ENCODE results near the gene OR6S1.

- no peak for TF ChIP-seq CTCF (conservative IDR thresholded peaks at IDR 0.05; ENCODE audit: low read depth in 2 of 2)
- no peak for TF ChIP-seq STAT1 (IDR thresholded peaks at IDR 0.05; ENCODE audit: unreplicated experiment)
- TF ChIP-seq, protein P1, sequence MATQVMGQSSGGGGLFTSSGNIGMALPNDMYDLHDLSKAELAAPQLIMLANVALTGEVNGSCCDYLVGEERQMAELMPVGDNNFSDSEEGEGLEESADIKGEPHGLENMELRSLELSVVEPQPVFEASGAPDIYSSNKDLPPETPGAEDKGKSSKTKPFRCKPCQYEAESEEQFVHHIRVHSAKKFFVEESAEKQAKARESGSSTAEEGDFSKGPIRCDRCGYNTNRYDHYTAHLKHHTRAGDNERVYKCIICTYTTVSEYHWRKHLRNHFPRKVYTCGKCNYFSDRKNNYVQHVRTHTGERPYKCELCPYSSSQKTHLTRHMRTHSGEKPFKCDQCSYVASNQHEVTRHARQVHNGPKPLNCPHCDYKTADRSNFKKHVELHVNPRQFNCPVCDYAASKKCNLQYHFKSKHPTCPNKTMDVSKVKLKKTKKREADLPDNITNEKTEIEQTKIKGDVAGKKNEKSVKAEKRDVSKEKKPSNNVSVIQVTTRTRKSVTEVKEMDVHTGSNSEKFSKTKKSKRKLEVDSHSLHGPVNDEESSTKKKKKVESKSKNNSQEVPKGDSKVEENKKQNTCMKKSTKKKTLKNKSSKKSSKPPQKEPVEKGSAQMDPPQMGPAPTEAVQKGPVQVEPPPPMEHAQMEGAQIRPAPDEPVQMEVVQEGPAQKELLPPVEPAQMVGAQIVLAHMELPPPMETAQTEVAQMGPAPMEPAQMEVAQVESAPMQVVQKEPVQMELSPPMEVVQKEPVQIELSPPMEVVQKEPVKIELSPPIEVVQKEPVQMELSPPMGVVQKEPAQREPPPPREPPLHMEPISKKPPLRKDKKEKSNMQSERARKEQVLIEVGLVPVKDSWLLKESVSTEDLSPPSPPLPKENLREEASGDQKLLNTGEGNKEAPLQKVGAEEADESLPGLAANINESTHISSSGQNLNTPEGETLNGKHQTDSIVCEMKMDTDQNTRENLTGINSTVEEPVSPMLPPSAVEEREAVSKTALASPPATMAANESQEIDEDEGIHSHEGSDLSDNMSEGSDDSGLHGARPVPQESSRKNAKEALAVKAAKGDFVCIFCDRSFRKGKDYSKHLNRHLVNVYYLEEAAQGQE (IDR thresholded peaks at IDR 0.05; ENCODE audit: unreplicated experiment): no peak
- TF ChIP-seq EZH2 (IDR thresholded peaks at IDR 0.05; ENCODE audit: low read depth, unreplicated experiment): no peak
These were observed 11.0 kb downstream of the OR6S1 start for GRCh38 chr14:20630340-20631022.
